GM23338 (cell line): ENCODE data around the gene GMPPA.

Experiments used
- ETS1 ChIP-seq: IDR thresholded peaks from 2 replicates; pipeline ENCODE4 v1.6.1; 2016; ENCODE audit warnings: antibody characterized with exemption
- REST ChIP-seq: IDR thresholded peaks from one replicate; pipeline ENCODE4 v1.6.1; 2018; ENCODE audit warnings: antibody characterized with exemption; ENCODE audit not compliant: unreplicated experiment
- TF ChIP-seq, protein P1 (sequence below), 2 experiments: fragments of 200-600 bp in 1 of 2; sonication (generic) in 1 of 2; conservative IDR thresholded peaks; 2 replicates each; pipeline versions ENCODE4 v1.5.1 to v1.6.1; 2016 to 2017; ENCODE audit warnings: antibody characterized with exemption in 2 of 2, low read depth in 2 of 2, mild to moderate bottlenecking in 2 of 2, moderate library complexity in 1 of 2

- TF ChIP-seq, protein P1, sequence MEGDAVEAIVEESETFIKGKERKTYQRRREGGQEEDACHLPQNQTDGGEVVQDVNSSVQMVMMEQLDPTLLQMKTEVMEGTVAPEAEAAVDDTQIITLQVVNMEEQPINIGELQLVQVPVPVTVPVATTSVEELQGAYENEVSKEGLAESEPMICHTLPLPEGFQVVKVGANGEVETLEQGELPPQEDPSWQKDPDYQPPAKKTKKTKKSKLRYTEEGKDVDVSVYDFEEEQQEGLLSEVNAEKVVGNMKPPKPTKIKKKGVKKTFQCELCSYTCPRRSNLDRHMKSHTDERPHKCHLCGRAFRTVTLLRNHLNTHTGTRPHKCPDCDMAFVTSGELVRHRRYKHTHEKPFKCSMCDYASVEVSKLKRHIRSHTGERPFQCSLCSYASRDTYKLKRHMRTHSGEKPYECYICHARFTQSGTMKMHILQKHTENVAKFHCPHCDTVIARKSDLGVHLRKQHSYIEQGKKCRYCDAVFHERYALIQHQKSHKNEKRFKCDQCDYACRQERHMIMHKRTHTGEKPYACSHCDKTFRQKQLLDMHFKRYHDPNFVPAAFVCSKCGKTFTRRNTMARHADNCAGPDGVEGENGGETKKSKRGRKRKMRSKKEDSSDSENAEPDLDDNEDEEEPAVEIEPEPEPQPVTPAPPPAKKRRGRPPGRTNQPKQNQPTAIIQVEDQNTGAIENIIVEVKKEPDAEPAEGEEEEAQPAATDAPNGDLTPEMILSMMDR (conservative IDR thresholded peaks at IDR 0.05; ENCODE audit: low read depth in 2 of 2) = peak in 1 of 2 experiments; percentile 30; a peak in 2 of 4 replicates
- TF ChIP-seq REST = peak; percentile 3
- TF ChIP-seq ETS1 = no peak
Observed at GRCh38 chr2:219522111-219523030, 23.7 kb downstream of the GMPPA start.
